OCI-LY1 (cell line): ENCODE results near the gene GNAI1.

Experiments used
- H2AFZ ChIP-seq: fragments of 200-600 bp; sonication (generic), shearing (Covaris generic); 2 replicates; pipeline ENCODE4 v1.6.0; 2014; ENCODE audit warnings: antibody characterized with exemption, mild to moderate bottlenecking, low read length
- H3F3A ChIP-seq: fragments of 200-600 bp; sonication (generic), shearing (Covaris generic); 2 replicates; pipeline ENCODE4 v1.6.0; 2014; ENCODE audit warnings: mild to moderate bottlenecking, antibody characterized with exemption, low read length, moderate library complexity; ENCODE audit not compliant: insufficient read depth
- H3K27ac ChIP-seq: fragments of 200-600 bp; sonication (generic); 2 replicates; pipeline ENCODE4 v1.5.1; 2014; ENCODE audit warnings: low read length, mixed run types, mild to moderate bottlenecking, low read depth; ENCODE audit not compliant: poor library complexity, severe bottlenecking
- H3K27me3 ChIP-seq: fragments of 200-600 bp; sonication (generic); 2 replicates; pipeline ENCODE4 v1.6.0; 2014; ENCODE audit warnings: antibody characterized with exemption, mild to moderate bottlenecking, low read length, moderate library complexity; ENCODE audit not compliant: insufficient read depth
- H3K36me3 ChIP-seq: fragments of 200-600 bp; sonication (generic); 2 replicates; pipeline ENCODE4 v1.6.1; 2014; ENCODE audit warnings: mild to moderate bottlenecking, antibody characterized with exemption, low read length, moderate library complexity, mixed read lengths; ENCODE audit not compliant: insufficient read depth
- H3K4me1 ChIP-seq: fragments of 200-600 bp; sonication (generic); 2 replicates; pipeline ENCODE4 v1.5.1; 2014; ENCODE audit warnings: mild to moderate bottlenecking, low read length, moderate library complexity; ENCODE audit not compliant: insufficient read depth, severe bottlenecking
- H3K4me2 ChIP-seq: fragments of 200-600 bp; sonication (generic), shearing (Covaris generic); 2 replicates; pipeline ENCODE4 v1.6.1; 2014; ENCODE audit warnings: low read length
- H3K4me3 ChIP-seq: fragments of 200-600 bp; sonication (generic); 2 replicates; pipeline ENCODE4 v1.5.1; 2014; ENCODE audit warnings: low read length, low read depth, mild to moderate bottlenecking, mixed read lengths; ENCODE audit not compliant: poor library complexity, severe bottlenecking
- H3K79me2 ChIP-seq: fragments of 200-600 bp; shearing (Covaris generic); 2 replicates; pipeline ENCODE4 v1.6.1; 2016; ENCODE audit warnings: mixed run types, low read length, mixed read lengths; ENCODE audit not compliant: insufficient read depth
- H3K9ac ChIP-seq: fragments of 200-600 bp; sonication (generic), shearing (Covaris generic); 2 replicates; pipeline ENCODE4 v1.6.1; 2014; ENCODE audit warnings: mild to moderate bottlenecking, low read length, mixed read lengths
- H3K9me2 ChIP-seq: fragments of 200-600 bp; sonication (generic), shearing (Covaris generic); 2 replicates; pipeline ENCODE4 v1.6.1; 2014; ENCODE audit warnings: low read depth, mild to moderate bottlenecking, low read length, mixed read lengths
- H3K9me3 ChIP-seq: fragments of 200-600 bp; shearing (Covaris generic); 2 replicates; pipeline ENCODE4 v1.6.1; 2014; ENCODE audit warnings: low read length, mixed read lengths
- H4K20me1 ChIP-seq: fragments of 200-600 bp; sonication (generic), shearing (Covaris generic); 2 replicates; pipeline ENCODE4 v1.6.0; 2016; ENCODE audit warnings: mild to moderate bottlenecking, low read length; ENCODE audit not compliant: insufficient read depth
- CTCF ChIP-seq: fragments of 200-600 bp; sonication (generic), shearing (Covaris generic); IDR thresholded peaks from 2 replicates; pipeline ENCODE4 v1.5.1; 2017; ENCODE audit warnings: mild to moderate bottlenecking, antibody characterized with exemption, low read length, moderate library complexity, mixed read lengths
- EZH2 ChIP-seq: fragments of 200-600 bp; sonication (generic), shearing (Covaris generic); IDR thresholded peaks from 2 replicates; pipeline ENCODE4 v1.8.0; 2017; ENCODE audit warnings: borderline replicate concordance, mixed run types, mild to moderate bottlenecking, antibody characterized with exemption, low read length, moderate library complexity, mixed read lengths

GNAI1 gene

GRCh38 chr7:80257756-80258155 lies 123.1 kb downstream of the GNAI1 start:
- Histone ChIP-seq H3K9ac (no peak overlapping the region), H3K4me3 (no peak overlapping the region), H3K79me2 (no peaks in the 10 kb centered on the region), H3K9me3 (no peaks in the 10 kb centered on the region), H3K27ac (no peak overlapping the region), H2AFZ (no peak overlapping the region), H3K4me1 (no peaks in the 10 kb centered on the region), H4K20me1 (no peaks in the 10 kb centered on the region), H3K9me2 (no peaks in the 10 kb centered on the region), H3K4me2 (no peak overlapping the region), H3K36me3 (no peaks in the 10 kb centered on the region), H3F3A (no peaks in the 10 kb centered on the region), H3K27me3 (no peaks in the 10 kb centered on the region)
- no peak for TF ChIP-seq CTCF
- no peak for TF ChIP-seq EZH2

GRCh38 chr7:80260606-80261005 lies 126.0 kb downstream of the GNAI1 start:
- no peak for TF ChIP-seq CTCF
- TF ChIP-seq EZH2: no peak
- Histone ChIP-seq H3F3A (no peaks in the 10 kb centered on the region), H3K36me3 (no peaks in the 10 kb centered on the region), H3K9ac (no peak overlapping the region), H3K4me1 (no peaks in the 10 kb centered on the region), H3K9me2 (no peaks in the 10 kb centered on the region), H3K79me2 (no peaks in the 10 kb centered on the region), H3K4me2 (no peak overlapping the region), H3K4me3 (no peak overlapping the region), H3K9me3 (no peaks in the 10 kb centered on the region), H3K27ac (no peak overlapping the region), H3K27me3 (no peaks in the 10 kb centered on the region), H2AFZ (no peak overlapping the region), H4K20me1 (no peaks in the 10 kb centered on the region)

GRCh38 chr7:80263333-80263732 lies 128.7 kb downstream of the GNAI1 start:
- H3K4me1 ChIP-seq: no peaks in the 10 kb centered on the region
- H4K20me1 ChIP-seq: no peaks in the 10 kb centered on the region
- TF ChIP-seq CTCF: no peak
- TF ChIP-seq EZH2: no peak
- H3K9ac ChIP-seq: no peak overlapping the region
- H3K27me3 ChIP-seq: no peaks in the 10 kb centered on the region
- no peak overlapping the region for H2AFZ ChIP-seq
- no peak overlapping the region for H3K4me3 ChIP-seq
- no peaks in the 10 kb centered on the region for H3K79me2 ChIP-seq
- H3K27ac ChIP-seq: no peak overlapping the region
- H3K9me2 ChIP-seq: no peaks in the 10 kb centered on the region
- H3K9me3 ChIP-seq: no peaks in the 10 kb centered on the region
- no peak overlapping the region for H3K4me2 ChIP-seq
- H3K36me3 ChIP-seq: no peaks in the 10 kb centered on the region
- no peaks in the 10 kb centered on the region for H3F3A ChIP-seq
